Stimulated activated CD8-positive, alpha-beta memory T cell treated with anti-CD3 and anti-CD28 coated beads, Interleukin-15, amount 100 ng/mL, for 4 hours (primary cell): ENCODE data around the gene SIAE.

Source experiments
- DNase-seq, 2 donors: peaks; one replicate each; pipeline ENCODE4 v3.0.0-alpha.2; 2020; ENCODE audit warnings: low read depth in 2 of 2

Gene SIAE

DNA sequence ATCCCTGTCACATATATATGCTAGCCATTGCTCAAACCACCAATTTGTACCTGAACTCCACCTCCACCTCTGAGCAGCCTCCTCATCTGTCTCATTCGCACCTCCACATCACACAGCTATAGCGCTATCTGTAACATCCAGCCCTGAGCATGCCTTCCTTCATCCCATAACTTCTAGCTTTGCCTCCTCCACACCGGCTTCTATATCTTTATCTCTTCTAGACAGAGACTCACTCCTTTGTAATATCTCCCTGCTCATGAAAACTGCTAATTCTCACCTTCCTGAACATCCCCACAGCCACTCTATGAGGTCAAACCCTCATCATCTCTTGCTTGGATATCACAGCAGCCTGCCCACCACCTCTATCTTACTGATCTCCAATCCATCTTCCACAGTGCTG, 5.9 kb downstream of the SIAE start:
- no peak for DNase-seq

DNA sequence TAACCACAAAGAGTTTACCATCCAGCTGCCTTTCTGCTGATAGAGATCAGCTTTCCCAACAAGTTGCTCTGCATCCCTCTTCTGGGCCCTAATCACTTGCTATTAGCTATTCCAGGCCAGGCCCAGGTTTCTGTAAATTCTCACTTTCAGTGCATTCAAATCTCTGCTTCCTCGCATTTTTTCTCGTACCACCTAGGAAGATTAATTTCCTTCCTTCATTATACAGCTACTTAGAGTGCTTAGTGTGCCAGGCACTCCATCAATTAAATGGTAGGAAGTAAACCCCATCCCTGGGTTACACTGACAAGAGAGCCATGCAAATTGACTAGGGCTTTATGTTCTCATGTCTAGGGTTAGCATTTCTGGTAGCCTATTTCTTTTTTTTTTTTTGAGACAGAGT, 9.7 kb downstream of the SIAE start:
- no peak for DNase-seq

- no peak for DNase-seq
These were observed 11.4 kb downstream of the SIAE start for GRCh38 chr11:124662106-124662505.

GRCh38 chr11:124661553-124661952, 12.0 kb downstream of the SIAE start:
- DNase-seq, result no peak

DNA sequence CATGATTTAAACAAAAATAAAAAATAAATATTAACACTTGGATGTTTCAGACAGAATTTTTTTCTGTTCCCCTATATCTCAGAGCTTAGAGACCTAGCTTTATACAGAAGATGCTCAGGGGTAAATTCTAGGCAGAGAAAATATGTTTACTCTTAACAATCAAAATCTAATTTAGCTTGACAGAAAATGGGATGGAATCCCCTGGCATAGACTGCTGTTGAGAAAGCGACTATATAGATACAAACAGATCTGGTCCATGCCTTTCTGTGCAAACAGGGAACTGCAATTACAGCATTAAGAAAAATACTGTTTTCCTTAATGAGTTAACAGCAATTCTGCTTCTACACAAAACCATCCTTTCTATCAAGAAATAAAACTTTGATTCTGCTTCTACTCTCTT, 14.6 kb downstream of the SIAE start:
- no peak for DNase-seq

DNA sequence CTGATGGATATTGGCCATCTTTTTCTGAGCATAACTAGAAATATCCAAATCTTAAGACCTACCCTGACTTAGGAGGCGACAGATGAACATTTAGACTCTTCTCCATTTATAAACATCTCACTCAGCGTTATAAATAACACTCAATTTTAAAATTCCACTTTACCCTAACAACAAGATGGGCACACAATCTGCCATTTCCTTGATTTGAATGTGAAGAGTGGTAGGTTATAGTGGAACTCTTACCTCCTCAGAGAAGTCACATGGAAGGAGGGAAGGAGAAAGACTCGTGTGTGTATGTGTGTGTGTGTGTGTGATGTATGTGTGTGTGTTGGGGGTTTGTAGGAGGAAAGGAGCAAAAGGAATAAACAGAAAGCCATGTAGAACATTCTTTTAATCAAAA, 15.0 kb downstream of the SIAE start:
- DNase-seq, result no peak

DNA sequence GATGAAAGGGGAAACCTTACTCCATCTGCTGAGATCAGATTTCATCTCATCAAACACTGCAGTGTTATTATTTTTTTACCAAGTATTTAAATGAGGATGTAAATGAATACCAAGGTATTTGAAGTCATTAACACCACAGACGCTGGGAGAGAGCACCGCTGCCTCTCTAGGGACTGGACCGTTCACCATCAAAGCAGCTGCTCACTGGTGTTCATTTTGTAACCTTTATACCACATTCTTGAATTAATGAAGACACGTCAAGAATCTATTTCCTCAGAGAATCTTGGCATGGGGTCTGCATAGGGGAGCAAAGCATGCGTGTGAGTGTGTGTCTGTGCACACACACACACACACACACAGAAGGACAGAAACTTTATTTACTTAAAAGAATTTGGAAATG, 15.6 kb downstream of the SIAE start:
- DNase-seq, result no peak

GRCh38 chr11:124656774-124657630, 16.5 kb downstream of the SIAE start:
- DNase-seq, result no peak

DNA sequence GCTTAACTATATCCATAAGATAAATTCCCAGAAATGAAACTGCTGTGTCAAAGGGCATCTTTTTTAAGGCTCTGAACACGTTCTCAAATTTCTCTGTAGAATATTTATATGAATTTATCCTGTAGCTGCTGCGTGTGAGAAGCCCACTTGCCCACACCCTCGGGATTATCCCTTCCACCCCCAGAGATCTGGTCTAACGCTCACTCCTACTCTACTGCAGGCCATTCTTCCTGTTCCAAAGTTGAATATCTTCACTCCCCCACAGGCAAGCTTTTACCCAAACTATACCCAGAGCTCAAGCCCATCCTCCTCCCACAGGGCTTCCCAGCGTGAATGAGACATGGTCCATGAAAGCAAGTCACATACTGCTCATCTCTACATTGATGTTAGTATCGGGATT, 24.9 kb downstream of the SIAE start:
- no peak for DNase-seq

DNA sequence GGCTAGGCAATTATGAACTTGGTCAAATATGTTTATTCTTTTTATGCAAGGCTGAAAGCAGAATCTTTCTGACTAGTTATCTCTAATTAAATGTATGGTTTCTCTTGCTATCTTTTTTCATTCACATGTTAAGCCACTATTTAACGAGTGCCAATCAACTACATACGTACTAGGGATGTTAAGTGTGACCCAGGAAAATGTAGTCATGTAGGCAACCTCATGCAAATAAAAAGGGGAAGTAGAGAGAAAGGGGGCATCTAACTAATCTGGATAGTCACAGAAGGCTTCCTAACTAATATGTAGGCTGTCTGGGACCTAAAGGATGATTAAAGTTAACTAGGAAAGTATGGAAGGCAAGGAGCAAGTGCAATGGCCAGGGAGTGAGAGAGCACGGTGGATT, 27.4 kb downstream of the SIAE start:
- DNase-seq, result no peak

DNA sequence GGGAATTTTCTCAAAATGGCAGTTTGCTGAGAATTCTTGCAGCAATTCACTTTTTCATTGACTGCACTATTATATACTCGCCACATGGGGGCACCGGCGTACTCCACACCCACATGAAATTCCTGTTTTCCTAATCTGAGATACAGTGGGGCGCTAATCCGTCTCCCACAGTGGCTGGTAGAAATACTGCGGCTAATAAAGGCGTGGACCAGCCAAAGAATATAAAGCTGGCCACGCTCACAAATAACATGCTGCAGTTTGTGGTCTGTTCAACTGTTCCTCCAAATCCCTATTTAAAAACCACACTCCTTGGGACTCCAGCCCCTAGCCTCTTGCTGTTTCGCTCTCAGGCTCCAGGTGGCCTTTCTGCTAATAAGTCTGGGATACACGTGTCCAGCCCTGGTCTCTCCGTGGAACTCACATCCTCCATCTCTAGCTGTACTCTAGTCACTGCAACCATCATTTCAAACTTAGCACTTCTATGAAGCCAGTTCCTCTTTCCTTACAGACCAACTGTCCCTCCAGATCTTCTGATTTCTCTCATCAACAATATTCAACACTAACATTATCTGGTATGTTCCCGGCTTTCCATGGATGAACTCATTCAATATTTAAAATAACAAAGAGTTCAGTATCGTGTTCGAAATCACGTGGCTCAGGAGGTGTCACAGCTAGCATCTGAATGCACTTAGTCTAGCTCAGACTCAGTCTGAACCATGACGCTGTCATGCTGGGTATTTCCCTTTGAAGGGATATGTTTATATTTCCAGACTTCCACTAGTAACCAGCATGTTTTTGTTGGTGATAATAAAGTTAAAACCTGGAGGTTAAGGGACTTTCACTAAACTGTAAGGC, 28.9 kb downstream of the SIAE start:
- DNase-seq, result no peak

GRCh38 chr11:124643605-124644425, 29.7 kb downstream of the SIAE start:
- DNase-seq, result no peak

DNA sequence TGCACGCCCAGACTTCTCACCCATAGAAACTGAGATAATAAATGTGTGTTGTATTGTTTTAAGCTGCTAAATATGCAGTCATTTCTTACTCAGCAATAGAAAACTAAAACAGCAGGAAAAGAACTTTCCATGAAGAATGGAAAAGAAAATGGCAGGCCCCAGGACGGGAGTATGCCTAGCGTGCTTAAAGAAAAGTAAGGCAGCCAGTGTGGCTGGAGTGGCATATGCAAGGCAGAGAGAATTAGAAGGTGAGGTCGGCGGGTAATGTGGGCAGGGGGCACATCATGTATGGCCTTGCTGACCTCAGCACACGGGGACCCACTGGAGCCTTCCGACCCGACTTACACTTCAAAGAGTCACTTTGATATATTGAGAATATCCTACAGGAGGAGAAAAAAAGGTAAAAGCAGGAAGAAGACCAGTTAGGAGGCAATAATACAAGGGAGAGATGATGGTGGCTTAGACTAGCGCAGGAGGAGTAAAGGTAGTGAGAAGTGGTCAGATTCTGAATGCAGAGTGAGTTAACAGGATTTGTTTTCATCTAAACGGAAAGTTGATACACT, 30.4 kb downstream of the SIAE start:
- DNase-seq, result no peak

- no peak for DNase-seq
These were observed 30.9 kb downstream of the SIAE start for GRCh38 chr11:124642628-124643027.

- no peak for DNase-seq
These were observed 32.9 kb downstream of the SIAE start for GRCh38 chr11:124640666-124641065.

GRCh38 chr11:124639186-124639585, 34.4 kb downstream of the SIAE start:
- no peak for DNase-seq

GRCh38 chr11:124638500-124638899, 35.0 kb downstream of the SIAE start:
- no peak for DNase-seq

DNA sequence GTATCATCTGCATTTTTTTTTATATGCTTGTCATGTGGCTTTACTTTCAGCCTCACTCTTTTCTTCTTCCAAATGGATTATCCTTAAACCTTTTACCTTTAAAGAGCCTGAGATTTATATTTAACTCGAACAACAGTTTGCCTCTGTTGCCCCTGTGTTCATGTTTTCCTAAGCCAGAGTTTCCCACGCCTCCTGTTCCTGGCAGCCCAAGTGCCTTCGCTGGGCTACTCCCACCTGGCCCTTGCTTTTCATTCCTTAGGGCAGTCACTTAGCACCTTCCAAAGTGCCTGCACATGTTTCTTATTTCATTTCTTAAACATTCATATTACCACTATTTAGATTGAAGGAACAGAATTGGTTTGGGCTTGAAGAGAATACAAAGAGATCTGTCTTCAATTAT, 37.6 kb downstream of the SIAE start:
- DNase-seq, result no peak

DNA sequence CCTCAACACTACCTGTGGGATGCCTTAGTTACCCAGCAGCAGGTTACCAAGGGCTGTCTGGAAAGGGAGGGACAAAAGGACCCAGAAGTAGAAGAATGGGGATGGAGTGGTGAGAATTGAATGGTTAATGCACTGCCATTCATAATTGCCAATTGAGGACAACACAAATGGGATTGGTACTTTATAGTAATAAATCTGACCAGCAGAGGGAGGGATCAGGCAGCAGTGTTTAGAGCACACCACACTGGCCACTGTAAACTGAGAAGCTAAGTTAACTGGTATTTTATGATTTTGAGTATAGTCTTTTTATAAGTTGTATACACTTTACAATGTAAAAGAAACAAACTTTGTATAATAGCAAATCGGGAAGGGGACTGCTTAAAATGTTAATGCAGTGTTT, 40.2 kb downstream of the SIAE start:
- no peak for DNase-seq

- no peak for DNase-seq
These were observed 43.6 kb downstream of the SIAE start for GRCh38 chr11:124629961-124630360.

DNA sequence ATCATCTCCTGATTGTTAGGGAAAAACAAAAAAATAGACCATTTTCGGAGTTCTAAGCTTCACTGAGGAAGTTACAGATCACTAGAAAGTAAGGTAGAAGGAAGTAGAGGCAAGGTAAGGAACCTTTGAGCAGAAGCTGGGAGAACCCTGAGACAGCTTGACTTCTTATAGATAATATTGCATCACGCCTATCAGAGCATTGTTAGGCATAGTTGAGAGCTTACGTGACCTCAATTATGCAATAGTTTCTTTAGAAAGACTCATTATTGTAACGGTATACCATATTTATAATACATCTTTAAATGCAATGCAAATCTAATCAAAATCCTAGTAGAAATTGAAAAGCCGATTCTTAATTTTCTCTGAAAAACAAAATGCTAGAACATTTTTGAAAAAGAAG, 46.0 kb downstream of the SIAE start:
- DNase-seq, result no peak
